T-cell (primary cell): ENCODE data around the gene ARF6. TPM values are rescaled to one million over a fixed set of nuclear protein-coding genes. Genes with fewer than 3 reads are reported as not detected.
A peak's percentile ranks its signal among the peaks of the same experiment; 100 is the strongest.

ENCODE experiments used
- ATAC-seq, 4 experiments: fragments of 200-7000 bp in 3 of 4; fragments of 150-1000 bp in 1 of 4; cut with Tn5 transposase; replicated peaks in 1 of 4; 1 replicate in 3 of 4; 2 replicates in 1 of 4; pipeline ENCODE4 v1.10.0; 2021; ENCODE audit warnings: moderate library complexity in 3 of 4, mild to moderate bottlenecking in 2 of 4, moderate number of reproducible peaks in 1 of 4
- CTCF ChIA-PET, 2 donors: fragments of 300-600 bp; sonication (Branson Sonifier 250); formaldehyde crosslinking; loops; one replicate each; lab custom pipeline; 2022; ENCODE audit warnings: antibody characterized with exemption in 2 of 2; lab: Charles Lee
- POLR2A ChIA-PET, 2 donors: fragments of 300-600 bp; sonication (Branson Sonifier 250); formaldehyde crosslinking; loops; one replicate each; lab custom pipeline; 2022; ENCODE audit warnings: antibody characterized with exemption in 2 of 2; lab: Charles Lee
- DNase-seq, 35 experiments: peaks; one replicate each; pipeline versions ENCODE4 v3.0.0 to v3.0.0-alpha.2; 2013 to 2023
- H3K27ac ChIP-seq: one replicate; pipeline ENCODE4 v1.5.1; 2013; ENCODE audit warnings: low read length
- H3K27me3 ChIP-seq, 2 experiments: replicated peaks in 1 of 2; 1 replicate in 1 of 2; 2 replicates in 1 of 2; pipeline versions ENCODE4 v1.6.1 to v1.7.0; 2013; ENCODE audit warnings: low read length in 1 of 2, mixed read lengths in 1 of 2; ENCODE audit not compliant: control insufficient read depth in 2 of 2, insufficient read depth in 2 of 2; ENCODE audit errors: extremely low read depth in 1 of 2
- H3K36me3 ChIP-seq, 2 donors: 1 replicate in 1 of 2; 2 replicates in 1 of 2; pipeline versions ENCODE4 v1.6.1 to v1.7.0; 2013; ENCODE audit warnings: low read length in 1 of 2; ENCODE audit not compliant: control insufficient read depth in 2 of 2, insufficient read depth in 1 of 2; ENCODE audit errors: extremely low read depth in 1 of 2
- H3K4me1 ChIP-seq, 2 experiments: 1 replicate in 1 of 2; 2 replicates in 1 of 2; pipeline versions ENCODE4 v1.6.1 to v1.7.0; 2013; ENCODE audit warnings: low read length in 2 of 2, mixed read lengths in 1 of 2; ENCODE audit not compliant: insufficient read depth in 2 of 2, control insufficient read depth in 1 of 2; ENCODE audit errors: extremely low read depth in 1 of 2
- H3K4me3 ChIP-seq, 2 donors: 1 replicate in 1 of 2; 2 replicates in 1 of 2; pipeline versions ENCODE4 v1.5.1 to v1.7.0; 2013; ENCODE audit warnings: mild to moderate bottlenecking in 2 of 2, low read length in 1 of 2, moderate library complexity in 1 of 2; ENCODE audit not compliant: control insufficient read depth in 1 of 2; ENCODE audit errors: extremely low read depth in 1 of 2
- H3K9me3 ChIP-seq: 2 replicates; pipeline ENCODE4 v1.7.0; 2013
- H3K27ac Mint-ChIP-seq, 2 donors: one replicate each; pipeline ENCODE4 v1.8.0; 2020 to 2021; ENCODE audit warnings: mild to moderate bottlenecking in 2 of 2, mixed read lengths in 2 of 2
- H3K27me3 Mint-ChIP-seq, 2 donors: one replicate each; pipeline ENCODE4 v1.8.0; 2021 to 2022; ENCODE audit warnings: mixed read lengths in 2 of 2
- H3K36me3 Mint-ChIP-seq: one replicate; pipeline ENCODE4 v1.8.0; 2021; ENCODE audit warnings: mixed read lengths
- H3K4me1 Mint-ChIP-seq, 3 donors: one replicate each; pipeline ENCODE4 v1.8.0; 2020 to 2022; ENCODE audit warnings: mixed read lengths in 3 of 3, mild to moderate bottlenecking in 1 of 3
- H3K4me3 Mint-ChIP-seq, 3 donors: one replicate each; pipeline ENCODE4 v1.8.0; 2020 to 2022; ENCODE audit warnings: mild to moderate bottlenecking in 3 of 3, mixed read lengths in 3 of 3, moderate library complexity in 3 of 3
- H3K9me3 Mint-ChIP-seq, 3 donors: one replicate each; pipeline ENCODE4 v1.8.0; 2020 to 2022; ENCODE audit warnings: mixed read lengths in 3 of 3
- WGBS: methylation state at CpG from one replicate; pipeline ENCODE4 v1.1.5; 2013; ENCODE audit warnings: missing lambda C conversion rate; ENCODE audit not compliant: insufficient coverage; 5-methylcytosine and 5-hydroxymethylcytosine counted together
- total RNA-seq, 35 experiments: library from RNA in 6 of 35; stranded (reverse) in 6 of 35; fragments of 120-200 nt in 1 of 35; gene quantifications; one replicate each; pipeline versions ENCODE4 v1.2.1 to v1.2.4 and lab custom pipeline; 2013 to 2026

The ARF6 gene
- total RNA-seq, 5 donors from 2014 or later (not counting 1 experiment from before 2014, with no cell fraction given) = 72.0 to 111 (median 93.6) TPM

- ChIA-PET POLR2A (interaction anchor here in 1 of 2 donors (0.6 to 1.7 kb wide), 4 partner anchors 40 to 1562 kb away, joined by 3 to 4 read pairs (median 3); no protein-coding TSS in a partner anchor), CTCF (interaction anchor here (0.5 to 2.3 kb wide), 11 partner anchors 23 to 1838 kb away, joined by 3 to 8 read pairs (median 3); no protein-coding TSS in a partner anchor)
- Mint-ChIP-seq H3K4me3 (peak overlapping the region in 2 of 3 donors; percentile 24 to 62), H3K27ac (peak overlapping the region; percentile 84 to 93), H3K9me3 (peaks cover 8 to 16% (median 15%) of the 10 kb centered on the region in 3 donors), H3K4me1 (peaks cover 51 to 60% (median 58%) of the 10 kb centered on the region in 3 donors), H3K36me3 (peaks cover 16% of the 10 kb centered on the region), H3K27me3 (no peaks in the 10 kb centered on the region)
- Histone ChIP-seq H3K27ac (peak overlapping the region; percentile 71), H3K27me3 (no peaks in the 10 kb centered on the region), H3K4me1 (peaks cover 20 to 39% of the 10 kb centered on the region in 2 experiments), H3K9me3 (no peaks in the 10 kb centered on the region), H3K4me3 (no peak overlapping the region), H3K36me3 (no peaks in the 10 kb centered on the region)
- DNase-seq (no peak), ATAC-seq (no peak)
- no CpG with 5 or more reads among the region's 6 CpGs for WGBS
These were observed 47.1 kb downstream of the ARF6 start for GRCh38 chr14:49939884-49940510.

- H3K4me1 Mint-ChIP-seq = peaks cover 60 to 69% (median 68%) of the 10 kb centered on the region in 3 donors
- WGBS = no CpG with 5 or more reads among the region's 1 CpG
- peak overlapping the region; percentile 71 for H3K27ac ChIP-seq
- H3K4me3 ChIP-seq = no peak overlapping the region
- no peaks in the 10 kb centered on the region for H3K27me3 Mint-ChIP-seq
- H3K27ac Mint-ChIP-seq = peak overlapping the region; percentile 84 to 93
- no peaks in the 10 kb centered on the region for H3K36me3 ChIP-seq
- H3K36me3 Mint-ChIP-seq = peaks cover 16% of the 10 kb centered on the region
- DNase-seq = peak in 12 of 35 experiments; percentile 7 to 47 (median 14)
- H3K27me3 ChIP-seq = no peaks in the 10 kb centered on the region
- ChIA-PET POLR2A (interaction anchor here (0.6 to 1.7 kb wide), 4 partner anchors 14 to 291 kb away, joined by 3 to 11 read pairs (median 4); partner anchors contain the start of gene SOS2 (in 1 of the 2)), CTCF (interaction anchor here (0.6 to 2.3 kb wide), 12 partner anchors 8 to 1837 kb away, joined by 3 to 8 read pairs (median 3); no protein-coding TSS in a partner anchor)
- peaks cover 8 to 16% (median 15%) of the 10 kb centered on the region in 3 donors for H3K9me3 Mint-ChIP-seq
- peaks cover 29 to 47% of the 10 kb centered on the region in 2 experiments for H3K4me1 ChIP-seq
- H3K9me3 ChIP-seq = no peaks in the 10 kb centered on the region
- H3K4me3 Mint-ChIP-seq = peak overlapping the region; percentile 13 to 62 (median 21)
- ATAC-seq = peak; percentile 52 to 80 (median 65)
These were observed 48.0 kb downstream of the ARF6 start for GRCh38 chr14:49940808-49941421.

DNA sequence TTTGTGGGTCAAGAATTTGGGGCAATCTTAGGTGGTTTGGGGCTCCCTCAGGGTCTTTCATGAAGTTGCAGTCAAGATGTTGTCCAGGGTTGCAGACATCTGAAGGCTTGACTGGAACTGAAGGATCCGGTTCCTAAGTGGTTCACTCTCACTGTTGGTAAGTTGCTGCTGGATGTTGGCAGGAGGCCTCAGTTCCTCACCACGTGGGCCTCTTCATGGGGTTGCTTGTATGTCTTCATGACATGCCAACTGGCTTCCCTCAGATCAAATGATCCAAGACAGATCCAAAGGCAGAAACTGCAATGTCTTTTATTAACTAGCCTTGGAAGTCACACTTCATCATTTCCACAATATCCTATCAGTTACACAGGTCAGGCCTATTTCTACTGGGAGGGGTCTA is 49.2 kb downstream of the ARF6 start:
- Mint-ChIP-seq H3K9me3 (peaks cover 7 to 16% (median 8%) of the 10 kb centered on the region in 3 donors), H3K27ac (peak overlapping the region; percentile 76 to 78), H3K36me3 (peaks cover 16% of the 10 kb centered on the region), H3K4me1 (peaks cover 67 to 79% (median 74%) of the 10 kb centered on the region in 3 donors), H3K27me3 (no peaks in the 10 kb centered on the region), H3K4me3 (no peak overlapping the region)
- POLR2A ChIA-PET = no interaction called here
- WGBS = 100% methylated on average over 2 of the region's 2 CpGs
- H3K9me3 ChIP-seq = no peaks in the 10 kb centered on the region
- ATAC-seq (no peak), DNase-seq (no peak)
- H3K27me3 ChIP-seq = no peaks in the 10 kb centered on the region
- CTCF ChIA-PET = interaction anchor here in 1 of 2 donors (0.7 kb wide), 1 partner anchor 29 kb away, joined by 3 read pairs; no protein-coding TSS in a partner anchor
- H3K27ac ChIP-seq = no peak overlapping the region
- H3K4me1 ChIP-seq = peaks cover 41 to 57% of the 10 kb centered on the region in 2 experiments
- no peaks in the 10 kb centered on the region for H3K36me3 ChIP-seq
- no peak overlapping the region for H3K4me3 ChIP-seq

- POLR2A ChIA-PET = no interaction called here
These were observed 51.6 kb downstream of the ARF6 start for GRCh38 chr14:49944501-49944900.

DNA sequence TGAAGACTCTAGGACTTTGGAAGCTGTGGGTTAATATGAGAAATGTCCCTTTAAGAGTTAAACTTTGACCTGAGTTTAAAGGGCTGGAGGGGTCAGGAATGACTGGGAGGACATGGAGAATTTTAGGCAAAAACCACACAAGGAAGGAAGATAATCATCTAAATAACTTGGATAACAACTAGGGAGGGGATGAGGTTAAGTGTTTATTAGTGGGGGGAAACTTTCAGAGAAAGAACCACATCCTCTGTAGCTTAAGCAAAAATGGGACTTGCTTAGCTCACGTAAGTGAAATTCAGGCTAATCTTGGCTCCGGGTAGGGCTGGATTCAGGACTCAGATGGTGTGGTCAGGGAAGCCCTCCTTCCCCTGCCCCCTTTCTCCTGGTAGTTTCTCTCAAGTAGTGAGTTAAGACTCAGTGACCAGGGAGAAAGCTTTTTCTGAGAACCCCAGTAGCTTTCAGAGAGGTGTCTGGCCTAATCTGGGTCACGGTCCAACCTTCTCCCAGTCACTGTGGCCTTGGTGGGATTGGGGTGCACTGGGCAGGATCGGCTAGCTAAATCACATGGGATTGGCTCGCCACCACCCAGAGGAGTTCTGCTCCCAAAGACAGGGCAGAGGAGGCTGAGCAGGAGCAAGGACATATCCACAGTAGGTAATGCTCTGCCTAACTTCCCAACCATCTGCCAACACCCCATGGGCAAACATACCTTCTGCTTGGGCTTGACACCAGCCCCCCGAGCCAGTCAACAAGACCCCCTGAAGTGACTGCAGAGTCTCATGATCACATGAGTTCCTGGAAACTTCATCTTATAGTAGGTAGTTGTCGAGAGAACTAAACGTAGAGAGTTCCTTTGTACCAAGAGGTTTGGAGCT is 52.8 kb downstream of the ARF6 start:
- H3K27ac Mint-ChIP-seq = peak overlapping the region; percentile 93 to 99
- POLR2A ChIA-PET = interaction anchor here (0.5 to 1.1 kb wide), 5 partner anchors 12 to 94 kb away, joined by 3 to 8 read pairs (median 4); no protein-coding TSS in a partner anchor
- ATAC-seq (peak; percentile 56 to 72 (median 61)), DNase-seq (peak in 7 of 35 experiments; percentile 5 to 50 (median 18))
- peaks cover 68 to 88% (median 83%) of the 10 kb centered on the region in 3 donors for H3K4me1 Mint-ChIP-seq
- H3K9me3 Mint-ChIP-seq = peaks cover 6 to 12% (median 7%) of the 10 kb centered on the region in 3 donors
- H3K36me3 ChIP-seq = no peaks in the 10 kb centered on the region
- peaks cover 36 to 51% of the 10 kb centered on the region in 2 experiments for H3K4me1 ChIP-seq
- CTCF ChIA-PET = interaction anchor here in 1 of 2 donors (0.8 to 1.5 kb wide), 6 partner anchors 13 to 484 kb away, joined by 3 read pairs; no protein-coding TSS in a partner anchor
- H3K9me3 ChIP-seq = no peaks in the 10 kb centered on the region
- H3K4me3 ChIP-seq = peak overlapping the region in 1 of 2 donors; percentile 18
- peaks cover 13% of the 10 kb centered on the region for H3K36me3 Mint-ChIP-seq
- no peaks in the 10 kb centered on the region for H3K27me3 Mint-ChIP-seq
- peak overlapping the region; percentile 86 for H3K27ac ChIP-seq
- 37% methylated on average over 7 of the region's 8 CpGs for WGBS
- H3K4me3 Mint-ChIP-seq = peak overlapping the region; percentile 17 to 67 (median 55)
- H3K27me3 ChIP-seq = no peaks in the 10 kb centered on the region

More at GRCh38 chr14:49944501-49944900, 51.6 kb downstream of the ARF6 start:
- Mint-ChIP-seq H3K4me1 (peaks cover 75 to 90% (median 88%) of the 10 kb centered on the region in 3 donors), H3K27me3 (no peaks in the 10 kb centered on the region), H3K36me3 (peaks cover 13% of the 10 kb centered on the region), H3K4me3 (peak overlapping the region in 1 of 3 donors; percentile 67), H3K9me3 (peaks cover 6 to 12% (median 7%) of the 10 kb centered on the region in 3 donors), H3K27ac (peak overlapping the region; percentile 93 to 99)
- WGBS = no CpG with 5 or more reads among the region's 1 CpG
- Histone ChIP-seq H3K9me3 (no peaks in the 10 kb centered on the region), H3K4me3 (no peak overlapping the region), H3K27me3 (no peaks in the 10 kb centered on the region), H3K36me3 (no peaks in the 10 kb centered on the region), H3K4me1 (peaks cover 46 to 59% of the 10 kb centered on the region in 2 experiments), H3K27ac (no peak overlapping the region)
- CTCF ChIA-PET = no interaction called here
- DNase-seq = no peak
- no peak for ATAC-seq
